ENCODE results near the gene OLR1.
"Not testable (repeated sequence)": the region's sequence is repeated elsewhere in the genome, so short reads cannot be mapped to it uniquely, and the experiment has no call there.

Gene OLR1

DNA sequence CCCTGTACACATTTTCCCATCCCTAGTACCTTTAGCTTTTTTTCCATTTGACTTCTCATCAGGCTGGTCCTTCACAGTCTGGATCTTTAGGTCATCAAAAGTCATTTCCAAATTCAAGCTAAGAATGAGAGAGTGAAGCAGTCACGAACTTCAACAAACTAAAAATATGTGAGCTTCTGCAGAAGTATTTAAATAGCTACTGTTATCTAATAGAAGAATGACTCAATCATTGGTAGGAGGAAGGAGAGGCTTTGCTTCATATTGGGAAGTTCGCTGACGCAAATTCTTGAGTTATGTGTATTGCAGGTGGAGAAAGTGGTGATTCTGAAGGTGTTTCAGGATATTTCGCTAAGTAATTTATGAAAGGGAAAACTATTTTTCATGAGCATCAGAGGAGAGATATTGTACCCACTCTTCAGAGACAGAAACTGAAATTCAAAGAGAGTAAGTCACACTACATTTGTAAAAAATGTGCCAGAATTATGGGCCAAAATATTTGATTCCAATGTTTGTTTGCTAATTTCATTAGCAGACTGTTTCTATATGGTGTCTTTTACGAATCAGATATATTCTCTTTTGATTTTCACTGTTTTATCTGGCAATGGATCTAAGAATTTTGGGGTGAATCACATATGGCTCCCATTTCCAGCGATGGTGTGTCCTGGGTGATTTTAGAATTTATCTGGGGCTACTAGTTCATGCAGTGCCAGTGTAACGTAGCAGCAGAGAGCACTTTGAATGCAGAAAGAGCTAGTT, at the start of gene OLR1:
Gene OLR1 (minus strand): TSS at position 160 of the 756 bp plus-strand sequence. CDS start 55 bp downstream, at position 105.
- DNase-seq (ENCODE audit: low spot score) = no peak

DNA sequence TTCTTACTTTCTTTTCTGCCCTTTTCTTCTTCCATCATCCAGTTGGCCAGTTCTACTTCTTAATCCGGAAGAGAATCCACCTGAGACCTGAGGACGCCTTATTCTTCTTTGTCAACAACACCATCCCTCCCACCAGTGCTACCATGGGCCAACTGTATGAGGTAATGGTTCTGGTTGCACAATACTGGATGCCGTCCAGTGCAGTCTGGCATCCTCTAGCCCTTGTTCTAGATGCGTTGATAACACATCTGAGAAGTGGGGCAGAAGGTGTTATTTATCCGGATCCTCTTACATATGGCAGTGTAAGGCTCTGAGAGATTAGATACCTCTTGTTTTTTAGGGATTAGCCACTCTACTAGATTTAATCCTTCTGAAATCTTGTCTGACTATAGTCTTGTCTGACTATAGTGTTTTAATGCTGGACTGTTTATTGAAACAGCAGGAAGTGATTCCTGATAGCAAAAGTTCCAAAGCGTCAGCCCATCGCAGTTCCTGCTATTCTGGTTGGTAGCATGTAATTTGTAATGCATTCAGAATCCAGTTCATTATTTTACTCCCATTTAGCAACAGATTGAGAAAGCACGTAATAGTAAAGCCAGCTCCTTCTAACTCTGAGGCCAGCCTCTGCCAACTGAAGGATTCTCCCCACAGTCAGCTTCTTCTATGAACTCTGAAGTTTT, 48.6 kb upstream of the OLR1 start:
- DNase-seq (ENCODE audit: low spot score) = no peak

DNA sequence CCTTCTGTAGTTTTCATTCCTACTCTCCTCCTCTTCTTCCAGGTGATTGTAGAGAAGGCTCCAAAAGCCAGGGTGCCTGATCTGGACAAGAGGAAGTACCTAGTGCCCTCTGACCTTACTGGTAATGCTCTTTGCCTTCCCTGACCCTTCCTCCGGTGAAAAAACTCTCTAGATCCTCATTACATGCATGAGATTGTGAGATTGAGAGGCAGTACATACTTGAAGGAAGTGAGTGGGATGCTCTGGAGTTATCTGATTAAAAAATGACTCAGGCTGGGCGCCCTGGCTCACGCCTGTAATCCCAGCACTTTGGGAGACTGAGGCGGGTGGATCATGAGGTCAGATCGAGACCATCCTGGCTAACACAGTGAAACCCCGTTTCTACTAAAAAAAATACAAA, 46.1 kb upstream of the OLR1 start:
- no peak for DNase-seq (ENCODE audit: low spot score)

DNA sequence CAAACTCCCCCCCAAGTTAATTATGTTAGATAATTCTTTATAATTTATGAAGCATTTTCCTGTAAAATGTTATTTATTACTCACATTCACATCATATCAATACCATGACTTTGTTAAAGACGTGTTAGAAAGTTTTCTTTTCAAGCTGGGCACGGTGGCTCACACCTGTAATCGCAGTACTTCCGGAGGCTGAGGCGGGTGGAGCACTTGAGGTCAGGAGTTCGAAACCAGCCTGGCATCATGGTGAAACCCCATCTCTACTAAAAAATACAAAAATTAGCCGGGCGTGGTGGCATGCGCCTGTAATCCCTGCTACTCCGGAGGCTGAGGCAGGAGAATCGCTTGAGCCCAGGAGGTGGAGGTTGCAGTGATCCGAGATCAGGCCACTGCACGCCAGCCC, 44.0 kb upstream of the OLR1 start:
- not testable (repeated sequence) for DNase-seq (ENCODE audit: low spot score)

DNA sequence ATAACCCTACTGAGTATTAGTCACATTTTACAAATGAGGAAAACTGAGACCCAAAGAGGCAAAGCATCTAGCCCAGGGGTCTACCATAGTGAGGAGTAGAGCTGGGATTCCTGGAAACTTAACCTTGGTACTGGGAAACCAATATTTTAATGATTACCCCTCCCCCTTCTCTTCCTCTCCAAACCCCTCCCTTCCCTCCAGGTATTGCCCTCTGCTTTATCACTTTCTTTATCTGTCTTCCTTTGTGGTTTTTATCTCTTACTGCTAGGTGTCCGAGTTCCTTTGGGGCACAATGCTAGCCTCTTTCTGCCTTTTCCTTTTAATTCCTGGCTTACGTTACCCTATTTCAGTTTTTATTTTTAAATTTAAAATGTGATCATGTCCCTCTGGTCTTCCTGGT, 43.5 kb upstream of the OLR1 start:
- DNase-seq (ENCODE audit: low spot score) = no peak

DNA sequence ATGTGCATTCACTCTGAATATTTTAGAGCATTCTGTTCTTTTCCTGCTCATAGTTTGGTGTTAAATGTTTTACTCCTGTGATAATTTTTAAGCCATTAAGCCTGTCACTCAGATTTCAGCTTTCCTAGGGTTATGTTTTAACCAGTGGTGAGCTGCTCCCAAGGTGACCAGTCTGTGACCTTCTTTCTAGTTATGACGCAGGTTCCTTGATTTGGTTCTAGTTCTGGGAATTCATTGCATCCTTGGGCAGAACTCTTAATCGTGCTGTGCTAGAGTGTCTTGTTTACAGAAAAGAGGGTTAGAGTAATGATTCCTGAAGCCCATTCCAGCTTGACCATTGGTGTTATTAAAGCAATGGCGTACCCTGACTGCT, 42.9 kb upstream of the OLR1 start:
- no peak for DNase-seq (ENCODE audit: low spot score)

DNA sequence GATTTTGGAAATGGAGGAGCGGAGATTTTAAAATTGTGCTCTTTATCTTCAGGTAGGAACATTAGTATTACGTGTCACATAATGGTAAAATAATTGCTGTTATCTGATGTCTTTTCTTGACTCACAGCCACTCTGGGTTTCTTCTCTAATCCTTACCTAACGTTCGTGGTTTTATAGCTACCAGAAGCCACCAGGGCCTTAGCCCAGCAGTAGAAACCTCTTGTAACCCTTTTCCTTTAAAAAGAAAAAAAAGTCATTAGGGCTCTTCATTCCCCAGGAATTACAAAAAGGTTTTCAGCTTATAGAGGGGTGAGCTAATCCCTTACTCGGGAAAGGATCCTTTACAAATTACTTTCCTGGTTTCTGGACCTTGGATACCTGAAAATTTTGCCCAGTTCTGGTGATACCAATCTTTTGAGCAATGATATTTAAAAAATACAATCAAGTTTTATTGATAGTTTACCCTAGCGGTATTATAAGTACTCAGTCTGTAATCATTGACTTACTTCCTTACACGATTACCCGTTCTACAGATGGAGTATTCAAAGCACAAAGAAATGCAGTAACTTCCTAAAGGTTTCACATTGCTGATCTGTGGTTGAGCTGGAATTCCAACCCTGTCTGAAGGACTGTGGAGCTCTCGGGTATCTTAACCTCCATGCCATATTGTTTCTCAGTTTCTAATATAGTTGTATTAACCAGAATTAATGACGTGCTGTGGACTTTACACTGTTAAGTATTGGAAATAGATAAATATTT, 42.4 kb upstream of the OLR1 start:
- DNase-seq (ENCODE audit: low spot score) = no peak

DNA sequence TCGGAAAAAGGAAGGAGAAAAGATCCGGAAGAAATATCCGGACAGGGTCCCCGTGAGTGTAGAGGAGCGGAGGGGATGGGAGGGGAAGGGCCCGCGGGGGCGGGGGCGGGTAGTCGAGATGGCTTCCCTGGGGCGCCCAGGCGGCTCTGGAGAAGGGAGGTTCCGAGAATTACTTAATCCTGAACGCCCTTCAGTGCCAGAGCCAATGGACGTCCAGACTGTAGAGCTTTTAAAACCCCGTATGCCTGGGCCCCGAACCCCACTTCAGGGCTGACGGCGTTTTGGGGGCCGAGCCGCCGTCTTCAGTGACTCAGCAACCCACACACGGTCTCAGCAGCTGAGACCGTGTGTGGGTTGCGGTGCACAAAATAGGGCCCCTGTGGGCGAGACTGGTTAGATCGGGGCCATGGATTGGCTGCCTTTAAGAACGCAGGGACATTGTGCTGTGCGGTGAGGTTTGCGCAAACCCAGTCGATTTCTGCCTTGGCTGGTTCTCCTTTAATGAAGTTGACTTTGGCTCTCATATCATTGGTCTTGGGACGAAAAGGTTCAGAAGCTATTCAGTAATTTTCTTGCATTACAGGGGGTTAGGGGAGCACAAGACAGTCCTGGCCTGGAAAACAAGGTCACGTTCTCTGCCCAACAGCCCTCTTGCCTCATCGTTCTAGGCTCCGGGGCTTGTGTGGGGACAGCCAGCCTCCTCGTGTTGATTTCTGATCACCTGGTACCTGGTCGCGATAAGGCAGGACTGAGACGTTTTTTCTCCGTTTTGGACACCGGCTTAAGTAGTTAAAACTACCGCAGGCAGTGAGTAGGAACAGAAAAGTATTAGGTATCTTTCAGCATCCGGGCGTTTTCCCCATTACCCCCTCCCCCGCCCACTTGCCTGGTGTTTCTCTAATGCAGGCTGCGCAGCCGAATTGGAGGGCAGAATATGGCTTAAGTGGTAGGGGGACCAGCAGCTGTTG, 41.5 kb upstream of the OLR1 start:
- peak; percentile 75 for DNase-seq (ENCODE audit: low spot score)

DNA sequence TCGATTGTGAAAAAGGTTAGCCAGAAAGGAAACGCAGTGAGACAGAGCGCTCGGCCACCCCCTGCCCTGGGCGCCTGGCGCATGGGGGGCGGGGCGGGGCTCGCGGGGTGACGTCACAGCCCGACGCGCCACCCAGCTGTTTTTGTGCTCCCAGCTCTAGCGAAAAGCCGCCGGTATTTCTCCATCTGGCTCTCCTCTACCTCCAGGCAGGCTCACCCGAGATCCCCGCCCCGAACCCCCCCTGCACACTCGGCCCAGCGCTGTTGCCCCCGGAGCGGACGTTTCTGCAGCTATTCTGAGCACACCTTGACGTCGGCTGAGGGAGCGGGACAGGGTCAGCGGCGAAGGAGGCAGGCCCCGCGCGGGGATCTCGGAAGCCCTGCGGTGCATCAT, 40.8 kb upstream of the OLR1 start, which contains the start of gene GABARAPL1:
Gene GABARAPL1 (plus strand): TSS at position 139 of the 393 bp plus-strand sequence. CDS start 253 bp downstream, at position 392.
- peak; percentile 90 for DNase-seq (ENCODE audit: low spot score)

DNA sequence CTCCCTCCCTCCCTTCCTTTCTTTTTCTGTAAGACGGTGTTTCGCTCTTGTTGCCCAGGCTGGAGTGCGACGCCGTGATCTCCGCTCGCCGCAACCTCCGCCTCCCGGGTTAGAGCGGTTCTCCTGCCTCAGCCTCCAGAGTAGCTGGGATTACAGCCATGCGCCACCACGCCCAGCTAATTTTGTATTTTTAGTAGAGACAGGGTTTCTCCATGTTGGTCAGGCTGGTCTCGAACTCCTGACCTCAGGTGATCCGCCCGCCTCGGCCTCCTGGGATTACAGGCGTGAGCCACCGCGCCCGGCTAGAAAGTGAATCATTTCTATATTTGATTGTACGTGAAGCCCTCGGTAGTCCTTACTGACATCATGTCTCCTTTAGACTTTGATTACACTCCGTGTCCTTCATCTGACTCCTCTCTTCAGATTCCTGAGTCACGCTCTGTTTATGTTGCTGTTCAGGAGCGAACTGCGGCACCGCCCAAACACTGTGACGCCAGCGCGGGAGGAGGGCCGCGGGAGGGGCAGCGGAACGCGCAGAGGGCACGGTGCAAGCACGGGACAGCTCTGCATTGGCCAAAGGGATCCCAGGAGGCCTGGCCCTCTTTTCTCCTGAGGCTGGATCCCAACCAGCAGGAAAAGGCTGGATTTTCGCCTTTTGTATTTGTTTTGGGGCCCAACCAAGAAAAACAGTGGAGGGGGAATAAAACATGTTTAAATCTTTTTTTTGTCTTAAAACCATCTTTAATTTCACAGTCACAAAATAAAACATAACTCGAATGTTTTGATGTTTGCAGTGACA, 40.2 kb upstream of the OLR1 start:
- peak; percentile 95 for DNase-seq (ENCODE audit: low spot score)

DNA sequence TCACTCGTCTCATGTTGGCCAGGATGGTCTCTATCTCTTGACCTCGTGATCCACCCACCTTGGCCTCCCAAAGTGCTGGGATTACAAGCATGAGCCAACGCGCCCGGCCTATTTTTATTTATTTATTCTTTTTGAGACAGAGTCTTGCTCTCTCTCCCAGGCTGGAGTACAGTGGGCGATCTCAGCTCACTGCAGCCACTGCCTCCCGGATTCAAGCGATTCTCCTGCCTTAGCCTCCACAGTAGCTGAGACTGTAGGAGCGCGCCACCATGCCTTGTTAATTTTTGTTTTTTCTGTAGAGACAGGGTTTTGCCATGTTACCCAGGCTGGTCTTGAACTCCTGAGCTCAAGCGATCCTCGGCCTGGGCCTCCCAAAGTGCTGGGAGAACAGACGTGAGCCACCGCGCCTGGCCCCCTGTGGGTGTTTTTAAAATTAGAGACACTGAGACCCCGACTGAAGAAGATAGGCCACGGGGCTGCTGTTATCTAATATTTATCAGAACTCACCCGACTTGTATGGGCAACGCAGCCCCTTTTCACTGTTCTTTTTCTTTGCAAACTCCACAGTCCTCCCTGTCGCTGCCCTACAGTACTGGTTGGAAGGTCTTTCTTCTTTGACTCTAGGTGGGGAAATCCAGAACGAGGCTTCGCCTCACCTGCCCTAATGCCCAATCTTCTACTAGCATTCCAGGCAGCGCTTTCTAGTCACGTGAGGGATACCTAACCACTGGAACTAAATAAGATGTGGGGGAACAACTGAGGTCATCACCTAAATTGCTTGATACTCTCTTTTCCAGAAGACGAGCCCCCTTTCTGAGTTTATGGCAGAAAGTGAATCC, 39.4 kb upstream of the OLR1 start:
- DNase-seq (ENCODE audit: low spot score) = no peak

DNA sequence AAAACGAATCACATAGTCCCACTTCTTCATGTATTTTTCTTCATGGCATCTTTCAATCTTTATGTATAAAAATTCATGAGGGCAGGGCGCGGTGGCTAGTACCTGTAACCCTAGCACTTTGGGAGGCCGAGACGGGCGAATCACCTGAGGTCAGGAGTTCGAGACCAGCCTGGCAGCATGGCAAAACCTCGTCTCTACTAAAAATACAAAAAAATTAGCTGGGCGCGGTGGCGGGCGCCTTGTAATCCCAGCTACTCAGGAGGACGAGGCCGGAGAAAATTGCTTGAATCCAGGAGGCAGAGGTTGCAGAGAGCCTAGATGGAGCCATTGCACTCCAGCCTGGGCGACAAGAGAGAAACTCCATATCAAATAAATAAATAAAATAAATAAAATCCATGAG, 38.3 kb upstream of the OLR1 start:
- DNase-seq (ENCODE audit: low spot score) = no peak

DNA sequence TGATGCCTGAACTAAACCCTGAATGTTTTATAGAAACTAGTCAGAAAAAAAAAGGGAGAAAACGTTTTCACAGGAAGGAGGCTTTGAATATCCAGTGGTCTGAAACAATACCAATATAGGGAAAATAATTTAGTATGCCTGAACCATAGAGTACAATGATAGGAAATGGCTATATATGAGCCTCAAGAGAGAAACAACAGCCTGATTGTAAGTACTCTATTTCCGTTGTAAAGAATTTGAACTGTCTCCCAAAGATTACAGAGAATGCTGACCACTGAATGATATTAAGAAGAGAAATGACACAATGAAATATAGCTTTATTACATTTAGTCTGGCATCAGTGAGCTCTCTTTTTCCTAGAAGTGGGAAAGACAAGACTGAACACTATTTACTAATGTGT, 35.2 kb upstream of the OLR1 start:
- no peak for DNase-seq (ENCODE audit: low spot score)

DNA sequence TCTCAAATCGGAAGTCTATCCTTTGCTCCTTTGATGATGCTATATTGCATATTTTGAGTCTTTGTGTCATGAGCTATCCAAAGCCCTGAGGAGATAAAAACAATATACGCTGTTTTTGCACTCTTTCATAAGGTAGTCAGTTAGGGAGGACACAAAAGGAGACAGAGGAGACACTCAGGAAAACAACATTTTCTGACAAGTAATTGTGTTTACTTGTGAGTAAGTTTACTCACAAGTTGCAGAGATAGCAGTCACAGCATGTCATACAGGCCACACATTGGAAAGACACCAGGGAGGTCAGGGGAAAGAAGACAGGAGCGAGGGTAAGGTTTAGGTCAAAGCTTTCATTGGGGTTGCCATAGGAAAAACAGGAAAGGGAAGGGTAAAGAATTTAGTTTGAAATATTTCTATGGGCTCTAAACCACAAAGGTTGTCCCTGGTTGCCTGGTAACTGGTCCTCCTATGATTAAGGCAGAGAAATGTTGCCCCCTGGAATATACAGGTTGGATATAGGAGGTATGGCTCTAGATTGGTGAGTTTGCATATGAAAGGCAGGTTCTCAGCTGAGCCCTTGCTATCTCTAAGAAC, 33.4 kb upstream of the OLR1 start:
- DNase-seq (ENCODE audit: low spot score) = no peak

DNA sequence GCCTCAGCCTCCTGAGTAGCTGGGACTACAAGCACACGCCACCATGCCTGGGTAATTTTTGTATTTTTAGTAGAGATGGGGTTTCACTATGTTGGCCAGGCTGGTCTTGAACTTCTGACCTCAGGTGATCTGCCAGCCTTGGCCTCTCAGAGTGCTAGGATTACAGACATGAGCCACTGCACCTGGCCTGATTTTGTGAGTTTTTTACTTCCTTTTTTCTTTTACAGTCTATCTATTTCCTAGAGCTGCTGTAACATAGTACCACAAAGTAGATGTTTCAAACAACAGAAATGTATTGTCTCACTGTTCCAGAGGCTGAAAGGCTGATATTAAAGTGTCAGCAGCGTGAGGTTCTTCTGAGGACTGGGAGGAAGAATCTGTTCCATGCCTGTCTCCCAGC, 32.6 kb upstream of the OLR1 start:
- DNase-seq (ENCODE audit: low spot score) = not testable (repeated sequence)

DNA sequence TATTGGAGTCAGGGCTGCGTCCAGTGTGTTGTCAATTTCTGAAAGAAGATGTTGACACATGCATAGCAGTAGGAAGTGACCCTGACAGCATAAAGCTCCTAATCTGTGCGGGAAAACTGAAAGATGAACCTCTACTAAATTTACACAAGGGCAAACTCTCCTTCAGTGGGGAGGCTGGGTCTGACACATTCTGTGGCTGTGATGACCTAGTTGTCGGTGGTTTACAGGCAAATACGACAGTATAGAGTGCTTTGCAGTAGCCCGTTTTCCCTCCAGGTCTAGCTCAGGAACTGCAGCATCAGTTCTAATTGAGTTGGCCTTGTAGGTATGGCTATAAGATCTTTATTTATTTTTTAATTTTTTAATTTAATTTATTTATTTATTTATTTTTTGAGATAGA, 25.9 kb upstream of the OLR1 start:
- DNase-seq (ENCODE audit: low spot score) = no peak

DNA sequence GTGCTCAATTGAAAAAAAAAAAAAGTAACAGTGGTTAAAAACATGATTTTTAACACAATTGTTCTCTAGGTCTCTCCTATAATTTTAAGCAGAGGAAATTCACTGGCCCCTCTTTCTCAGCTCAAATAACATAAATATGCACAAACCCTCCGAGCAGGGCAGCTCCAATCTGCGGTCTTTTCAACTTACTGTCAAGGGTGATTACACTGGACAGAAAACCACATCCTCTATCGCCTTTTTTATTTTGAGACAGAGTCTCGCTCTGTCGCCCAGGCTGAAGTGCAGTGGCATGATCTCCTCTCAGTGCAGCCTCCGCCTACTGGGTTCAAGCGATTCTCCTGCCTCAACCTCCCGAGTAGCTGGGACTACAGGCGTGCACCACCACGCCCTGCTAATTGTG, 24.3 kb upstream of the OLR1 start:
- no peak for DNase-seq (ENCODE audit: low spot score)

DNA sequence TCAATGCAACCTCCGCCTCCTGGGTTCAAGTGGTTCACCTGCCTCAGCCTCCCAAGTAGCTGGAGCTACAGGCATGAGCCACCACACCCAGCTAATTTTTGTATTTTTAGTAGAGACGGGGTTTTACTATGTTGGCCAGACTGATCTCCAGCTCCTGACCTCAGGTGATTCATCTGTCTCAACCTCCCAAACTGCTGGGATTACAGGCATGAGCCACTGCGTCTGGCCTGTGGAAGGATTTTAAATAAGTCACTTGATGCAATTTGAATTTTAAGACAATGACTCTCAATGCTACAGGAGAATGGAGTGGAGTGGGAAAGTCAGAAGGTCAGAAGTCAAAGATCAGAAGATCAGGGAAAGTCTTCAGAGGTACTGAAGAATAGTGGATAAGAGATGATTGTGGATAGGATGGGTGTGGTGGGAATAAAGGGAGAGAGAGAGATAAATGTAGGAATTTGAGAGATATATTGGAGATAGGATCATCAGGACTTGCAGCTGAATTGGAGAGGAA, 22.3 kb upstream of the OLR1 start:
- no peak for DNase-seq (ENCODE audit: low spot score)

DNA sequence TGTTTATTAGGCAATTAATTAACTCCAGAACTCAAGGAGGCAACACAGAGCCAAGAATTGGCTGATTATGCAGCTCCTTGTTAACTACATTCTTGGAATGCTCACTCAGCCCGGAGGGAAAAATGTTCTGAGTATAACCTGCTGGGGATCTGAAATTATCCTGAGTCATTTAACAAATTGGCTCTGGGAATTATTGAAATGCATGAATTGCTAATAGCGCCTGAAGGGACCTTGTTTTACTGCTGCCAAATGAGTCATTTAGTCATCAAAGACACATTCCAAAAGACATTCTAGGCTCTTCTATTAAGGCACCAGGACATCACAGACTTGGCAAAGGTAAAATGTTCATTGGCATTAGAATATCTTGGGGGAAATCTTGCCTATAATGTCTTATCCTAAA, 19.9 kb upstream of the OLR1 start:
- no peak for DNase-seq (ENCODE audit: low spot score)

All from iPS-NIHi11 (cell line).